KMS-11 (cell line): ENCODE data around the gene NR1H2.

Source experiments
- H2AFZ ChIP-seq: fragments of 200-600 bp; sonication (generic); 2 replicates; pipeline ENCODE4 v1.6.1; 2016; ENCODE audit warnings: antibody characterized with exemption, mixed run types, low read depth
- H3K27ac ChIP-seq: fragments of 200-600 bp; sonication (generic); 2 replicates; pipeline ENCODE4 v1.6.1; 2016; ENCODE audit warnings: mild to moderate bottlenecking, mixed run types
- H3K27me3 ChIP-seq: fragments of 200-600 bp; sonication (generic); 2 replicates; pipeline ENCODE4 v1.6.1; 2017; ENCODE audit warnings: mild to moderate bottlenecking, low read depth, mixed run types, moderate library complexity; ENCODE audit not compliant: insufficient read depth
- H3K36me3 ChIP-seq: fragments of 200-600 bp; sonication (generic); 2 replicates; pipeline ENCODE4 v1.6.1; 2017; ENCODE audit warnings: mild to moderate bottlenecking, mixed run types; ENCODE audit not compliant: insufficient read depth
- H3K4me1 ChIP-seq: fragments of 200-600 bp; sonication (generic); 2 replicates; pipeline ENCODE4 v1.6.1; 2016; ENCODE audit warnings: mild to moderate bottlenecking, low read depth, mixed run types; ENCODE audit not compliant: poor library complexity, severe bottlenecking
- H3K4me2 ChIP-seq: fragments of 200-600 bp; sonication (generic); 2 replicates; pipeline ENCODE4 v1.7.0; 2016; ENCODE audit warnings: mild to moderate bottlenecking, mixed run types
- H3K4me3 ChIP-seq: fragments of 200-600 bp; sonication (generic); IDR thresholded peaks from 2 replicates; pipeline ENCODE4 v1.6.1; 2017; ENCODE audit warnings: low read depth, low read length, mixed read lengths; ENCODE audit not compliant: insufficient read depth
- H3K79me2 ChIP-seq: fragments of 200-600 bp; sonication (generic); 2 replicates; pipeline ENCODE4 v1.6.1; 2016; ENCODE audit warnings: low read depth, mixed run types; ENCODE audit not compliant: insufficient read depth
- H3K9ac ChIP-seq: fragments of 200-600 bp; sonication (generic); 2 replicates; pipeline ENCODE4 v1.6.1; 2016; ENCODE audit warnings: mild to moderate bottlenecking, mixed run types
- H4K20me1 ChIP-seq: fragments of 200-600 bp; sonication (generic); 2 replicates; pipeline ENCODE4 v1.6.1; 2016; ENCODE audit warnings: mild to moderate bottlenecking, mixed run types; ENCODE audit not compliant: insufficient read depth
- TF ChIP-seq, protein P1 (sequence below): fragments of 200-600 bp; sonication (generic); conservative IDR thresholded peaks from 2 replicates; pipeline ENCODE4 v1.6.1; 2017; ENCODE audit warnings: low read depth, mild to moderate bottlenecking, antibody characterized with exemption, low read length, moderate library complexity, mixed read lengths

The NR1H2 gene

DNA sequence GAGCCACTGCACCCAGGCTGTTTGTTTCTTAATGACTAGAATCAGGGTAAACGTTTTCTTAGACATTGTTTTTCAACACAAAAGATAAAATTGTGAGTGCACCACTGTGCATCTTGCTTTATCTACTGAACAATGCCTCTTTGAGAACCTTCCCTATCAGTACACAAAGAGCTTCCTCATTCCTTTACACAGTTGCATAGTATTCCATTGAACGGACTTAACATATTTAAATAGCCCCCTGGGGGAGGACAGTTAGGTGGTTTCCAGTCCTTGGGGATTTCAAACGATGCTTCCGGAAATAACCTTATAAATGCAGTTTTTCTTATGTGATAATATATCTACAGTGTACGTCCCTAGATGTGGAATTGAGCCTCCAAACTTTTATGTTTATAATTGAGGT, 16.5 kb downstream of the NR1H2 start:
- Histone ChIP-seq H3K4me3 (no peak overlapping the region), H3K4me2 (no peak overlapping the region), H4K20me1 (no peaks in the 10 kb centered on the region), H2AFZ (no peak overlapping the region), H3K9ac (no peak overlapping the region), H3K36me3 (peaks cover 10% of the 10 kb centered on the region; the same call in 1 of the 2 replicates), H3K79me2 (peaks cover 43% of the 10 kb centered on the region), H3K4me1 (no peaks in the 10 kb centered on the region), H3K27ac (no peak overlapping the region), H3K27me3 (no peaks in the 10 kb centered on the region)
- TF ChIP-seq, protein P1, sequence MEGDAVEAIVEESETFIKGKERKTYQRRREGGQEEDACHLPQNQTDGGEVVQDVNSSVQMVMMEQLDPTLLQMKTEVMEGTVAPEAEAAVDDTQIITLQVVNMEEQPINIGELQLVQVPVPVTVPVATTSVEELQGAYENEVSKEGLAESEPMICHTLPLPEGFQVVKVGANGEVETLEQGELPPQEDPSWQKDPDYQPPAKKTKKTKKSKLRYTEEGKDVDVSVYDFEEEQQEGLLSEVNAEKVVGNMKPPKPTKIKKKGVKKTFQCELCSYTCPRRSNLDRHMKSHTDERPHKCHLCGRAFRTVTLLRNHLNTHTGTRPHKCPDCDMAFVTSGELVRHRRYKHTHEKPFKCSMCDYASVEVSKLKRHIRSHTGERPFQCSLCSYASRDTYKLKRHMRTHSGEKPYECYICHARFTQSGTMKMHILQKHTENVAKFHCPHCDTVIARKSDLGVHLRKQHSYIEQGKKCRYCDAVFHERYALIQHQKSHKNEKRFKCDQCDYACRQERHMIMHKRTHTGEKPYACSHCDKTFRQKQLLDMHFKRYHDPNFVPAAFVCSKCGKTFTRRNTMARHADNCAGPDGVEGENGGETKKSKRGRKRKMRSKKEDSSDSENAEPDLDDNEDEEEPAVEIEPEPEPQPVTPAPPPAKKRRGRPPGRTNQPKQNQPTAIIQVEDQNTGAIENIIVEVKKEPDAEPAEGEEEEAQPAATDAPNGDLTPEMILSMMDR, result no peak

DNA sequence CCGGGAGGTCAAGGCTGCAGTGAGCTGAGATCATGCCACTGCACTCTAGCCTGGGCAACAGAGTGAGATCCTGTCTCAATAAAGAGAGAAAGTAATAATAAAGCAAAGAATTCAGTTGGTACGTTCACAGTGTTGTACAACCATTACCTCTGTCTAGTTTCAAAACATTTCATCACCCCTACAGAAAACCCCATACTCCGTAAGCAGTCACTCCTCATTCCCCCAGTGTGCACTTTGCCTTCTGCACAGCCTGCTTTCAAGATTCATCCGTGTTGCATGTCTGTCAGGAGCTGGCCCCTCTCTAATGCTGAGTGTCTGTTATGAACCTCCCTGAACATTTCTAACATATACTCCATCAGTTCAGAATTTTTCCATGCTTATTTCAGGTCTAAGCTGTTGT, 17.3 kb downstream of the NR1H2 start:
- Histone ChIP-seq H3K27me3 (no peaks in the 10 kb centered on the region), H2AFZ (no peak overlapping the region), H3K4me2 (no peak overlapping the region), H3K9ac (no peak overlapping the region), H3K79me2 (peaks cover 35% of the 10 kb centered on the region), H3K36me3 (peaks cover 9% of the 10 kb centered on the region; the same call in 1 of the 2 replicates), H3K4me1 (no peaks in the 10 kb centered on the region), H3K4me3 (no peak overlapping the region), H3K27ac (no peak overlapping the region), H4K20me1 (no peaks in the 10 kb centered on the region)
- TF ChIP-seq, protein P1, result no peak

DNA sequence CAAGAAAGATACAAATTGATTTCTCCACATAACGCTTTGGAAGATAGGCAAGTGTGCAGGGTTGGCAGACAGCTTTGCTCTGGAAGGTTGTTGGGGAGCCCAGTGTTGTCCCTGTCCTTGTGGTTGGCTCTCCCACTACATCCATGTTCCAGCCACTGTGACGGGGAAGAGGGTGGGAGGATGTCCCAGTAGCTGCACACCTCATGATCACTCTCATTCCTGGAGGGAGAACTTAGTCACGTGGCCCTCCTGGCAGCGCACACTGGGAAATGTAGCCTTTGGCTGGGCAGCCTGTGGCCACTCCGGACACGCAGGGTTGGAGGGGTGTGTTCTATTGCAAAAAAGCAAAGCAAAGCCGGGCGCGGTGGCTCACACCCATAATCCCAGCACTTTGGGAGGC, 17.8 kb downstream of the NR1H2 start:
- no peaks in the 10 kb centered on the region for H3K4me1 ChIP-seq
- no peak overlapping the region for H3K4me3 ChIP-seq
- peaks cover 9% of the 10 kb centered on the region; the same call in 1 of the 2 replicates for H3K36me3 ChIP-seq
- H2AFZ ChIP-seq, result no peak overlapping the region
- H3K79me2 ChIP-seq, result peaks cover 31% of the 10 kb centered on the region
- H3K4me2 ChIP-seq, result no peak overlapping the region
- TF ChIP-seq, protein P1, result no peak
- no peaks in the 10 kb centered on the region for H3K27me3 ChIP-seq
- H3K27ac ChIP-seq, result no peak overlapping the region
- no peaks in the 10 kb centered on the region for H4K20me1 ChIP-seq
- H3K9ac ChIP-seq, result no peak overlapping the region

DNA sequence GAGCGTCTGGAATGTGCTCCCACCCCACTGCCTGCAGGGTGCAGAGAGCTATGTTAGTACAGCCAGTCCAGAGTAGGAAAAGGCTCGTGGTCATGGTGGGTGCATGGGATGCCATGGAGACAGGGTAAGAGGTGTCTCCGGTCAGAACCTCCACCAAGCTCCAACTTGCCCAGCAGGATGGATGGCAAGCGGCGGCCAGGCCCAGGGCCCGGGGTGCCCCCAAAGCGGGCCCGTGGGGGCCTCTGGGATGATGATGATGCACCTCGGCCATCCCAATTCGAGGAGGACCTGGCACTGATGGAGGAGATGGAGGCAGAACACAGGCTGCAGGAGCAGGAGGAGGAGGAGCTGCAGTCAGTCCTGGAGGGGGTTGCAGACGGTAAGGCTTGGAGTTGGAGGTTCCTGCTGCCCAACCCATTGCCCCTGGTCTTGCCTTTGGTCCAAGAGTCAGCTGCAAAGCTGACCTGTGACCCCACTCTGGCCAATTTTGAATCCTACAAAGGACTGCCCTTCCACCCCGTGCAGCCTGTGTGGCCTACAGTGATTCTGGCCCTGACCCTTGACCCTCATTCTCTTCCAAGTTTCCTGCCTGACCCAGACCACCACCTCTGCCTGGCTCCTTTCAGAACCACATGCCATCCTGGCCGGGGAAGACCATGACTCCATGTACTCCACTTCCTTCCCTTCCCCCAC, 22.6 kb downstream of the NR1H2 start:
- H3K9ac ChIP-seq, result no peak overlapping the region
- H3K36me3 ChIP-seq, result no peaks in the 10 kb centered on the region; the same call in 1 of the 2 replicates
- no peak overlapping the region for H3K27ac ChIP-seq
- TF ChIP-seq, protein P1, result no peak
- H3K27me3 ChIP-seq, result no peaks in the 10 kb centered on the region
- H3K4me1 ChIP-seq, result no peaks in the 10 kb centered on the region
- peaks cover under 1% of the 10 kb centered on the region; the same call in 1 of the 2 replicates for H3K79me2 ChIP-seq
- H3K4me3 ChIP-seq, result no peak overlapping the region
- H2AFZ ChIP-seq, result no peak overlapping the region
- no peak overlapping the region for H3K4me2 ChIP-seq
- no peaks in the 10 kb centered on the region for H4K20me1 ChIP-seq
